ENCODE measurements around the gene GMPR2. TPM values are rescaled to one million over a fixed set of nuclear protein-coding genes. Genes with fewer than 3 reads are reported as not detected.
"Not testable (repeated sequence)": the region's sequence is repeated elsewhere in the genome, so short reads cannot be mapped to it uniquely, and the experiment has no call there.

The GMPR2 gene
- total RNA-seq, 1 experiment from 2014 or later, result 81.6 TPM

DNA sequence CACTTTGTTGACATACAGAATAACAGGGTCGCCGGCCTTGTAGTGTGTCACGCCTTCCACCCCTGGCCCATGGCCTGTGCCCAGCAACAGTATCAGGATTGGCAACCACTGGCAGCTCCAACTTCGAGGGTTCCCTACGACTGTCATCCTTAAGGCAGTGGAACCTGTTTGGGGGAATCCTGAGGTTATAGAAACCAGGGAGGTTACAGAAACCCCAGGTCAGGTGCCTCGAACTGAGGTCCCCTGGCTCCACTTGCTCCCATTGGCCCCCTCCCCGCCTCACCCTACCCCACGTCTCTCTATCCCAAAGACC is 37.9 kb upstream of the GMPR2 start:
- Histone ChIP-seq H3K4me3 (ENCODE audit: insufficient read depth, low read depth, low read length) (peak overlapping the region; percentile 88), H3K27me3 (ENCODE audit: control insufficient read depth, insufficient read depth, low read length) (no peaks in the 10 kb centered on the region), H3K36me3 (replicated peaks; ENCODE audit: control insufficient read depth, insufficient read depth, low read length) (peaks cover 1% of the 10 kb centered on the region; the same call in 1 of the 2 replicates)
- no peak for DNase-seq

DNA sequence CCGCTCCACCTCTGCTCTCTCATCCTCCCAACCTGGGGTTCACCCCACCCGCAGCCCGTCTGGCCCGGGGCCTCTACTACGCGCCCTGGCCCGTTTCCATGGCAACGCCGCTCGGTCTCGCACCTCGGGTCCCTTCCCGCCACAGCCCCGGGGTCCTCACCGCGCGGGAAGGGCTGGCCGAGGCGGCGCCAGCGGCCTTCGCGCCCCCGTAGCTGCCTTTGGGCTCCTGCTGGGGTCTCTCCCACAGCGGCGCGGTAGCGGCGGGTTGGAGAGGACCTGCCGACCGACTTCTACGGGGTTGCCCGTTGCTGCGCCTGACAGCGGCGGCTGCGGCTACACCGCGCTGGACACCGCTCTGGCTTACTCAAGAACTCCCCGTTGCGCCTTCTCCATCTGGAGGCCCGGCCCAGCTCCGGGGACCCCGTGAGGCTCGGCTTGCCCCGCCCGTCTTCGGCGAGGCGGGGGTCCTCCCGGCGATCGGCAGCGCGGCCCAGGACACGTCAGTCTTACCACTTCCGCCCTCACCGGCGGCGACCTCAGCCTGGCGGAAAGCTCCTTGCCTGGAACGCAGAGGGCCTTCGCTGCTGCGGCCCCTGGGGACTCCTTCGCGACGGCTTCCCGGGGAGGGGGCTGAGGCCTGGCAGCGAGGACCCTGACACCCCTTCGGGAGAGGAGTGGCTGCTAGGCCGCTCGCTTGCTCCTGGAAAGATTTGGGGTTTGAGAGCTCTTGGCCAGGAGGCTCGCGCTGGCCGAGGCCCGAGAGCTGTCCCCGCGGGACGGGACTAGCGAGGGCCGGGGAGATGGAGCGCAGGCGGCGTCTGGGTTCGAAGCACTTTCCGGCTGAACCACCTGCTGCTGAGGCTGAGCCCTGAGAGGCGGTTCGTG is 37.3 kb upstream of the GMPR2 start, which contains the start of gene TM9SF1:
TSS of gene TM9SF1 (minus strand) at position 256 of the 885 bp plus-strand sequence. CDS start 422 bp downstream, outside the sequence.
- Histone ChIP-seq H3K36me3 (replicated peaks; ENCODE audit: control insufficient read depth, insufficient read depth, low read length) (peaks cover 1% of the 10 kb centered on the region; the same call in 1 of the 2 replicates), H3K4me3 (ENCODE audit: insufficient read depth, low read depth, low read length) (peak within 1 kb of the TSS; percentile 88), H3K27me3 (ENCODE audit: control insufficient read depth, insufficient read depth, low read length) (no peaks in the 10 kb centered on the region)
- DNase-seq, result peak; percentile 97

DNA sequence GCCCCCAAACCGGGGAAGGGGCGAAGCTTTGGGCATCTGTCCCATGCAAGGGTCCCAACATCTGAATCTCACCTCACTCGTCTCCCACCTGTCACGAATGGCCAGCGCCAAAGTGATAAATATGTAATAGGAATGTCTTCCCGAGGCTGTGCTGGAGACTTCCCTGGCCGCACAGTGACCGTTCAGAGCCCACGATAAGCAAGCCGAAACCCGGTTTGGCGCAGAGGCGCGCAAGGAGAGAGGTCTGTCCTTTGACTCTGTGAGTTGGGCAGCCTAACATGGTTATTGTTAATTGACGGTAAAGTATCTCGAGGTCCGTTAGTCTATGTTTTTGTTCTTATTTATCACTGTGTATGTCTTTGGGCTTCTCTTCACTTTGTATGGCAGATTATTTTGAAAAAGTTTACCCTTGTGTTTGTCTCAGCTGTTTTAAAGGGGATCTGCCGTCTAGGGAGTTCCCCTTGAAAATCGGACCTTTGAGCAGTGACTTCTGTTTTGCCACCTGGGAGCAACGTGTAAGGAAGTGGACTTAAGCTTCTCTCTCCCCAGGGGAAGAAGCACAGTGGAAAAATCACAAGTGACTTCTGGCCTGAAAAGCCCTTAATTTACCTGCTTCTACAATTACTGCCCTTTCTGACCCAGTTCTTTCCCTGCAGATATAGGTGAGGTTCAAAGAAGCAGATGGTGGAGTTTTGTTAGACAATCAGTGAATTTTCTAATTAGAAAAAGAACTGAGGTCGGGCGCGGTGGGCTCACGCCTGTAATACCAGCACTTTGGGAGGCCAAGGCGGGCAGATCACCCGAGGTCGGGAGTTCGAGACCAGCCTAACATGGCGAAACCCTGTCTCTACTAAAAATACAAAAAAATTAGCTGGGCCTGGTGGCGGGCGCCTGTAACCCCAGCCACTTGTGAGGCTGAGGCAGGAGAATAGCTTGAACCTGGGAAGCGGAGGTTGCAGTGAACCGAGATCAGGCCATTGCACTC is 36.4 kb upstream of the GMPR2 start:
- H3K36me3 ChIP-seq (replicated peaks; ENCODE audit: control insufficient read depth, insufficient read depth, low read length), result peaks cover 1% of the 10 kb centered on the region
- peak; percentile 56 for DNase-seq
- H3K4me3 ChIP-seq (ENCODE audit: insufficient read depth, low read depth, low read length), result peak overlapping the region; percentile 88
- H3K27me3 ChIP-seq (ENCODE audit: control insufficient read depth, insufficient read depth, low read length), result no peaks in the 10 kb centered on the region

DNA sequence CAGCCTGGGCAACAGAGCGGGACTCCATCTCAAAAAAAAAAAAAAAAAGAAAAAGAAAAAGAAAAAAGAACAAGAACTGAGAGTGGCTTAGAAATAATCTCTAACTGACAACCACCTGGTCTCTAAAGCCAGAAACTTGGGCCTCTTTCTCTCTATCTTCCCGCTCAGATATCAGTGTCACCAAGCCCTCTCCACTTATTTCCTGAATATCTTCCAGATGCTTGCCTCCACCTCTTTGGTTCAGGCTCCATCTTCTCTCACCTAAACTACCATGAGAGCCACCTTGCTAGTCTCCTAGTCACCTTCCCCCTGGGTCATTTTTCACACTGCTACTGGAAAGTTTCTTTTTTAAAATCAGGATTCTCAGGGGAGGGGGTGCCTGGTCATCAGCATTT is 35.7 kb upstream of the GMPR2 start:
- H3K4me3 ChIP-seq (ENCODE audit: insufficient read depth, low read depth, low read length), result no peak overlapping the region
- peaks cover 1% of the 10 kb centered on the region for H3K36me3 ChIP-seq (replicated peaks; ENCODE audit: control insufficient read depth, insufficient read depth, low read length)
- no peaks in the 10 kb centered on the region for H3K27me3 ChIP-seq (ENCODE audit: control insufficient read depth, insufficient read depth, low read length)
- DNase-seq, result no peak

DNA sequence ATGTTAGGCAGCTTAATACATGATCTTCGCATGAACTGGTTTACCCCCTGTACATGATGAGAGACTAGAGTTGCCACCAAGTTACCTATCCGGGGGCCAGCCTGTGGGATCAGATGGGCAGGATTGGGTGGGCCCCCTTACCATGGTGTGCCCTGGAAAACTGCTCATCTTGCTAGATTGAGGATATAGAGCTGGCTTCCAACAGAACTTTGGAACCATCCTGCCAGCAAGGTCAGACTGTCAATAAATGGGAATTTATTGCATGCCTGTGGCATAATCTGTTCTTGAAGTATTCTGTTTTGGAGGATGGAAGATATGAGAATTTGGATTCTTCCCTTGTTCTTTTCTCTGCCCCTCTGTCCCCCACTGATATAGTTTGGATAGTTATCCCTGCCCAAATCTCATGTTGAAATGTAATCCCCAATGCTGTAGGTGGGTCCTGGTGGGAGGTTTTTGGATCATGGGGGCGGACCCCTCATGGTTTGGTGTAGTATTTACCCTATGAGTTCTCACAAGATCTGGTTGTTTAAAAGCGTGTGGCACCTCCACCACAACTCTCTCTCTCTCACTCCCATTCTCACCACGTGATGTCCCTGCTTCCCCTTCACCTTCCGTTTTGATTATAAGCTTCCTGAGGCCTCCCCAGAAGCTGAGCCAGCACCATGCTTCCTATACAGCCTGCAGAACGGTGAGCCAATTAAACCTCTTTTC is 33.8 kb upstream of the GMPR2 start:
- DNase-seq, result no peak
- Histone ChIP-seq H3K27me3 (ENCODE audit: control insufficient read depth, insufficient read depth, low read length) (no peaks in the 10 kb centered on the region), H3K4me3 (ENCODE audit: insufficient read depth, low read depth, low read length) (no peak overlapping the region), H3K36me3 (replicated peaks; ENCODE audit: control insufficient read depth, insufficient read depth, low read length) (no peaks in the 10 kb centered on the region; the same call in none of the 2 replicates)

DNA sequence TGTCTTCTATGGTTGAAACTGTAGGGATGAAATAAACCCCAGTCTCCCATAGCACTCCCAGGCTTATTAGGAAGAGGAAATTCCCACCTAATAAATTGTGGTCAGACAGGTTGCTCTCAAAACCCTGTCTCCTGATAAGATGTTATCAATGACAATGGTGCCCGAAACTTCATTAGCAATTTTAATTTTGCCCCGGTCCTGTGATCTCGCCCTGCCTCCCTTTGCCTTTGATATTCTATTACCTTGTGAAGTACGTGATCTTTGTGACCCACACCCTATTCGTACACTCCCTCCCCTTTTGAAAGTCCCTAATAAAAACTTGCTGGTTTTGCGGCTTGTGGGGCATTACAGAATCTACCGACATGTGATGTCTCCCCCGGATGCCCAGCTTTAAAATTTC is 30.2 kb upstream of the GMPR2 start:
- not testable (repeated sequence) for H3K27me3 ChIP-seq (ENCODE audit: control insufficient read depth, insufficient read depth, low read length); H3K36me3 ChIP-seq (replicated peaks; ENCODE audit: control insufficient read depth, insufficient read depth, low read length); DNase-seq; H3K4me3 ChIP-seq (ENCODE audit: insufficient read depth, low read depth, low read length)

DNA sequence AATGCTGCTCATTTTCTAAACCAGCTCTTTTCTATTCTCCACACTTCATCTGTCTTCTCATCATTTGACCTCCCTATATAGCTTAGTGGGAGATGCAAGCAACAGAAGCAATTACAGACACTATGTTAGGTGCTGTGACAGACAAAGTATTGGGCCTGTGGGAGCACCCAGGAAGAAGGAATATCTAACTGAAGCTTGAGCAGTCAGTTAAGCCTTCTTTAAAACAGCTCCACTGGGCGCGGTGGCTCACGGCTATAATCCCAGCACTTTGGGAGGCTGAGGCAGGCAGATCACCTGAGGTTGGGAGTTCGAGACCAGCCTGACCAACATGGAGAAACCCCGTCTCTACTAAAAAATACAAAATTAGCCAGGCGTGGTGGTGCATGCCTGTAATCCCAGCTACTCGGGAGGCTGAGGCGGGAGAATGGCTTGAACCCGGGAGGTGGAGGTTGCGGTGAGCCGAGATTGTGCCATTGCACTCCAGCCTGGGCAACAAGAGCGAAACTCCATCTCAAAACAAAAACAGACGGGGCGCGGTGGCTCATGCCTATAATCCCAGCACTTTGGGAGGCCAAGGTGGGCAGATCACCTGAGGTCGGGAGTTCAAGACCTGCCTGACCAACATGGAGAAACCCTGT is 29.4 kb upstream of the GMPR2 start:
- H3K27me3 ChIP-seq (ENCODE audit: control insufficient read depth, insufficient read depth, low read length); H3K36me3 ChIP-seq (replicated peaks; ENCODE audit: control insufficient read depth, insufficient read depth, low read length); H3K4me3 ChIP-seq (ENCODE audit: insufficient read depth, low read depth, low read length): not testable (repeated sequence)

DNA sequence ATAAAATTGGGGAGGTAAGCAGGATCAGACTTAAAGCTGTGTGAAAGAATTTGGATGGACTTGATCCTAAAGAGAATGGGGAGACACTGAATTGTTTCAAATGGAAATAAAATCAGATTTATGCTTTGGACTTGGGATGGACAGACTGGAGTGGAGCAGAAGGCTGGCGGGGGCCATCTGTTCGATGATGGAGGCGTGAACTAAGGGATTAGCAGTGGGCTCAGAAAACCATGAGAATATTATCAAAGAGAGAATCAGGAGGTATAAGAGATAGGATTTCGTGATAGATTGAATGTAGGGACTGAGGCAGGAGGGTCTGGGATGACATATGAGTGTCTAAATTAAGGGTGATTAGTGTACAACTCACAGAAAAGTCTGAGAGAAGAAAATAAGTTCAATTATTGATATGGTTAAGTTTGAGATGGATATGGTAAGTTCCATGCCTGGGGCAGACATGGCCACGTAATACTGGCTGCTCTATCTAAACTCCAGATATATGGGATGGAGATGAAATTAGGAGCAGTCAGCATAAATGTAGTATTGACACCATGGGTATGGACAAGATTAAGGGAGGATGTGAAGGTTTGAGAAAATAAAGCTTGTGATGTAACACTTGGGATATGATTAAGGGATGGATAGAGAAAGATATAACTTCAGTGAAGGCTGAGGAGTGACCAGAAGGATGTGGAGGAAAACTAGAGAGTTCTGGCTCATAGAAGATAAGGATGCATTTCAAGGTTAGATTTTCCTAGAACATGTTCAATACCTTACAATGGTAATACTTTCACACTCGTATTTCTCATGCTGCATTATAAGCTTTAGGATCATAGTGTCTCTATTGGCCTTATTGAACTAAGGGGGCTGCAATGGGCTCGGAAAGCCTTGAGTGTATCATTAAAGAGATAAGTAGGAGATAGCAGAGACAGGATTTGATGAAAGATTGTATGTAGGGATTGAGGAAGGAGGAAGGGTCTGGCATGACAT is 28.3 kb upstream of the GMPR2 start:
- H3K36me3 ChIP-seq (replicated peaks; ENCODE audit: control insufficient read depth, insufficient read depth, low read length), result peaks cover 15% of the 10 kb centered on the region
- no peaks in the 10 kb centered on the region for H3K27me3 ChIP-seq (ENCODE audit: control insufficient read depth, insufficient read depth, low read length)
- DNase-seq, result peak; percentile 16
- H3K4me3 ChIP-seq (ENCODE audit: insufficient read depth, low read depth, low read length), result no peak overlapping the region

More for the DNA sequence above, 29.4 kb upstream of the GMPR2 start:
- DNase-seq, result not testable (repeated sequence)

DNA sequence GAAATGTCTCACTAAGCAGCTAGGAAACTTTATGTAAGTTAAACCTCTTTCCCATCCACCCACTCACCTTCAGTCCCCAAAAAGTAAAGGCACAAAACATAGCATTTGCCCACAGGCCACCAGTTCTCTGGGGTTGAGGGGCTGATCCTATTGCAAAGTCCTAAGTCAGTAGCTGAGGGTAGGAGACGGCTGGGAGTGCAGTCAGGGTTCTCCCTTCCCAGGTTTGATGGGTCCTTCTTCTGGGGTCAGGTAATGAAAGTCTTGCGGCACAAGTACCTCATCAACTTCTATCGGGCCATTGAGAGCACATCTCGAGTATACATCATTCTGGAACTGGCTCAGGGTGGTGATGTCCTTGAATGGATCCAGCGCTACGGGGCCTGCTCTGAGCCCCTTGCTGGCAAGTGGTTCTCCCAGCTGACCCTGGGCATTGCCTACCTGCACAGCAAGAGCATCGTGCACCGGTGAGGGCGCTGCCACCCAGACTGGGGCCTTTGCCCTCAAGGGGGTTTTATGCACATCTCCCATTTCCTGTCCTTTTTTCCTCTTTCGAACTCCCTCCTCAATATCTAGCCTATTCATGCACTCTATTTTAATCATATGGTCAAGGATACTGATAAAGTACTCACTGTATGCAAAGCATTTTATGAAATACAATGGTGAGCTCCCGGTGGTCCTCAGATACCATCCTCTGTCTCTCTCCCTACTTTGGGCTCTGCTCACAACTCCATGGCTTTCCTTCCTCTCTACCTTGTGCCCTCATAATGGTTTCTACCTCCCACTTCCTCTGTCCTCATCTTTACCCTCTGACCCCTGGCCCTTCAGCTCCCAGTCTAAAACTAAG is 26.2 kb upstream of the GMPR2 start:
- peak; percentile 7 for DNase-seq
- H3K36me3 ChIP-seq (replicated peaks; ENCODE audit: control insufficient read depth, insufficient read depth, low read length), result peaks cover 23% of the 10 kb centered on the region
- no peak overlapping the region for H3K4me3 ChIP-seq (ENCODE audit: insufficient read depth, low read depth, low read length)
- H3K27me3 ChIP-seq (ENCODE audit: control insufficient read depth, insufficient read depth, low read length), result no peaks in the 10 kb centered on the region

DNA sequence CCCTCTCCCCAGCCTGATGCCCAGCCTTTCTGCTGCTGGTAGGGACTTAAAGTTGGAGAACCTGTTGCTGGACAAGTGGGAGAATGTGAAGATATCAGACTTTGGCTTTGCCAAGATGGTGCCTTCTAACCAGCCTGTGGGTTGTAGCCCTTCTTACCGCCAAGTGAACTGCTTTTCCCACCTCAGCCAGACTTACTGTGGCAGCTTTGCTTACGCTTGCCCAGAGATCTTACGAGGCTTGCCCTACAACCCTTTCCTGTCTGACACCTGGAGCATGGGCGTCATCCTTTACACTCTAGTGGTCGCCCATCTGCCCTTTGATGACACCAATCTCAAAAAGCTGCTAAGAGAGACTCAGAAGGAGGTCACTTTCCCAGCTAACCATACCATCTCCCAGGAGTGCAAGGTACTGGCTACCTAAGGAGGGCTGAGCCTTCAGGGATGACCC is 25.6 kb upstream of the GMPR2 start:
- peaks cover 23% of the 10 kb centered on the region for H3K36me3 ChIP-seq (replicated peaks; ENCODE audit: control insufficient read depth, insufficient read depth, low read length)
- H3K27me3 ChIP-seq (ENCODE audit: control insufficient read depth, insufficient read depth, low read length), result no peaks in the 10 kb centered on the region
- H3K4me3 ChIP-seq (ENCODE audit: insufficient read depth, low read depth, low read length), result no peak overlapping the region
- no peak for DNase-seq

DNA sequence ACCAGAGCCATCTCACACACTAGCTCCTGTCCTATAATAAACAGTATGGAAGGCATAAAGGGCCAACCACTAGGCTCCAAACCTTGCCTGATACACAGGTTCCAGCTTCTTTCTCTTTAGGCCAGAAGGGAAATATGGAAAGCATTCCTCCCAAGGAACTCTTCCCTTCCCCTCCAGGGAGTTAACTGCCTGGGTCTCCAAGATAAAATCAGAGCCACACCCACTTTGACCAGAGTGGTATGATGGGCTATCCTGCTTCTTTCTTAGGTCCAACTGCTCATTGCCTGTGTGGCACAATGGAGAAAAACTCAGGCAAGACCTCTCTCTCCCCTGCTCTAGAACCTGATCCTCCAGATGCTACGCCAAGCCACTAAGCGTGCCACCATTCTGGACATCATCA is 25.1 kb upstream of the GMPR2 start:
- DNase-seq, result no peak
- Histone ChIP-seq H3K27me3 (ENCODE audit: control insufficient read depth, insufficient read depth, low read length) (no peaks in the 10 kb centered on the region), H3K4me3 (ENCODE audit: insufficient read depth, low read depth, low read length) (no peak overlapping the region), H3K36me3 (replicated peaks; ENCODE audit: control insufficient read depth, insufficient read depth, low read length) (peaks cover 23% of the 10 kb centered on the region)

DNA sequence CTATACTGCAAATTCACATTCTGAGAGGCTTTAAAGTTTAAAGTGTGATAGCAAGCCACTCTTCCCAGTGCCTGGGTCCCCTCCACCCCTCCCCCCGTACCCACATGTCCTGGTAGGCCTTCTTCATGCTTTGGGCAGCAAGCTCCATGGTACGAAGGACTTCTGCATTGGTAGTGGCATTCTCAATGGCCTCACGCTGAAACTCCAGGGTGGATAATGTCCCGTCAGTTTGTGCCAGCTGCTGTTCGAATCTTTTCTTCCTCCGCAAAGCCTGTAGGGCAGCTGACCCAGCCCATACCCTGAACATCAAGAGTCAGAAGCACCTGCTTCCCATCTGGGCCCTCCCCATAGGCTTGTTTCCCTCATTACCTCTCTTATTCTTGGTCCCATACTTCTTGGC is 21.4 kb upstream of the GMPR2 start:
- Histone ChIP-seq H3K36me3 (replicated peaks; ENCODE audit: control insufficient read depth, insufficient read depth, low read length) (peaks cover 23% of the 10 kb centered on the region), H3K27me3 (ENCODE audit: control insufficient read depth, insufficient read depth, low read length) (no peaks in the 10 kb centered on the region), H3K4me3 (ENCODE audit: insufficient read depth, low read depth, low read length) (no peak overlapping the region)
- DNase-seq, result no peak
